Mesenchymal stem cell (in vitro differentiated cells and primary cell): Measurements from ENCODE around the gene PLEKHG4B.

ENCODE experiments used
- DNase-seq: peaks from one replicate; pipeline ENCODE4 v3.0.0-alpha.2; 2013
- H2AFZ ChIP-seq: one replicate; pipeline ENCODE4 v1.6.1; 2013; ENCODE audit warnings: low read depth, mild to moderate bottlenecking, control low read depth, inconsistent platforms, low read length, moderate library complexity
- H2AK5ac ChIP-seq: 2 replicates; pipeline ENCODE4 v1.6.1; 2013; ENCODE audit warnings: low read length, moderate library complexity, mild to moderate bottlenecking, inconsistent platforms; ENCODE audit not compliant: severe bottlenecking
- H2BK120ac ChIP-seq: one replicate; pipeline ENCODE4 v1.6.1; 2013; ENCODE audit warnings: low read depth, mild to moderate bottlenecking, inconsistent platforms, low read length, moderate library complexity
- H2BK12ac ChIP-seq, 2 experiments: one replicate each; pipeline ENCODE4 v1.6.1; 2013; ENCODE audit warnings: inconsistent platforms in 2 of 2, low read length in 2 of 2, mild to moderate bottlenecking in 2 of 2, moderate library complexity in 2 of 2, control low read depth in 1 of 2
- H2BK15ac ChIP-seq: one replicate; pipeline ENCODE4 v1.6.1; 2013; ENCODE audit warnings: mild to moderate bottlenecking, low read depth, inconsistent platforms; ENCODE audit not compliant: poor library complexity, severe bottlenecking
- H2BK5ac ChIP-seq: 2 replicates; pipeline ENCODE4 v1.6.1; 2013; ENCODE audit warnings: low read depth, mild to moderate bottlenecking, low read length, control low read depth, inconsistent platforms; ENCODE audit not compliant: poor library complexity, severe bottlenecking
- H3K14ac ChIP-seq, 2 experiments: one replicate each; pipeline ENCODE4 v1.6.1; 2013; ENCODE audit warnings: inconsistent platforms in 2 of 2, low read length in 2 of 2, control low read depth in 1 of 2, mild to moderate bottlenecking in 1 of 2, moderate library complexity in 1 of 2
- H3K18ac ChIP-seq, 2 experiments: one replicate each; pipeline ENCODE4 v1.6.1; 2013; ENCODE audit warnings: inconsistent platforms in 2 of 2, low read length in 2 of 2, control low read depth in 1 of 2, low read depth in 1 of 2, mild to moderate bottlenecking in 1 of 2
- H3K23ac ChIP-seq, 2 experiments: one replicate each; pipeline ENCODE4 v1.6.1; 2013; ENCODE audit warnings: inconsistent platforms in 2 of 2, low read length in 2 of 2, mild to moderate bottlenecking in 2 of 2, moderate library complexity in 2 of 2, control low read depth in 1 of 2
- H3K27ac ChIP-seq: 2 replicates; pipeline ENCODE4 v1.5.1; 2013; ENCODE audit warnings: mild to moderate bottlenecking, moderate library complexity, low read length, control low read depth, inconsistent platforms; ENCODE audit not compliant: poor library complexity, severe bottlenecking
- H3K27me3 ChIP-seq, 2 experiments: 2 replicates each; pipeline versions ENCODE4 v1.6.1 to v1.7.0; 2013; ENCODE audit warnings: low read length in 2 of 2, mild to moderate bottlenecking in 2 of 2, moderate library complexity in 2 of 2, control low read depth in 1 of 2, inconsistent platforms in 1 of 2; ENCODE audit not compliant: control insufficient read depth in 1 of 2, insufficient read depth in 1 of 2
- H3K36me3 ChIP-seq, 2 experiments: 2 replicates each; pipeline versions ENCODE4 v1.6.1 to v1.7.0; 2013; ENCODE audit warnings: low read length in 2 of 2, control low read depth in 1 of 2, inconsistent platforms in 1 of 2, low read depth in 1 of 2, mild to moderate bottlenecking in 1 of 2; ENCODE audit not compliant: insufficient read depth in 2 of 2, control insufficient read depth in 1 of 2
- H3K4ac ChIP-seq, 2 experiments: one replicate each; pipeline ENCODE4 v1.6.1; 2013; ENCODE audit warnings: inconsistent platforms in 2 of 2, low read length in 2 of 2, mild to moderate bottlenecking in 2 of 2, moderate library complexity in 2 of 2, control low read depth in 1 of 2, low read depth in 1 of 2
- H3K4me1 ChIP-seq: 2 replicates; pipeline ENCODE4 v1.6.1; 2013; ENCODE audit warnings: low read depth, low read length, control low read depth; ENCODE audit not compliant: control insufficient read depth, insufficient read depth
- H3K4me2 ChIP-seq: 2 replicates; pipeline ENCODE4 v1.6.1; 2013; ENCODE audit warnings: low read length, mild to moderate bottlenecking, inconsistent platforms; ENCODE audit not compliant: poor library complexity, severe bottlenecking
- H3K4me3 ChIP-seq, 2 experiments: 2 replicates each; pipeline versions ENCODE4 v1.5.1 to v1.7.0; 2013; ENCODE audit warnings: low read length in 2 of 2, mild to moderate bottlenecking in 2 of 2, control low read depth in 1 of 2, low read depth in 1 of 2; ENCODE audit not compliant: insufficient read depth in 1 of 2
- H3K79me1 ChIP-seq: replicated peaks from 2 replicates; pipeline ENCODE4 v1.6.1; 2013; ENCODE audit warnings: mild to moderate bottlenecking, control low read depth, low read length, inconsistent platforms; ENCODE audit not compliant: poor library complexity, severe bottlenecking
- H3K9ac ChIP-seq: 2 replicates; pipeline ENCODE4 v1.7.0; 2013; ENCODE audit warnings: mild to moderate bottlenecking, low read length, moderate library complexity
- H3K9me3 ChIP-seq: 2 replicates; pipeline ENCODE4 v1.7.0; 2013; ENCODE audit warnings: mild to moderate bottlenecking, low read length; ENCODE audit not compliant: control insufficient read depth
- H4K8ac ChIP-seq: one replicate; pipeline ENCODE4 v1.6.1; 2013; ENCODE audit warnings: inconsistent platforms, mild to moderate bottlenecking, low read length, moderate library complexity
- H4K91ac ChIP-seq: one replicate; pipeline ENCODE4 v1.6.1; 2013; ENCODE audit warnings: mild to moderate bottlenecking, low read length, inconsistent platforms
- WGBS: methylation state at CpG from one replicate; pipeline ENCODE4 v1.1.7; 2013; ENCODE audit warnings: mixed read lengths; 5-methylcytosine and 5-hydroxymethylcytosine counted together

Gene PLEKHG4B

GRCh38 chr5:74503-75109 lies 17.4 kb upstream of the PLEKHG4B start:
- no peak overlapping the region for H3K4me2 ChIP-seq
- no peak overlapping the region for H3K23ac ChIP-seq
- 87% methylated on average over 15 of the region's 15 CpGs for WGBS
- no peak for DNase-seq
- H2BK120ac ChIP-seq = no peak overlapping the region
- H3K79me1 ChIP-seq = no peaks in the 10 kb centered on the region
- H3K4ac ChIP-seq = no peak overlapping the region
- no peak overlapping the region for H4K8ac ChIP-seq
- H3K9me3 ChIP-seq = no peaks in the 10 kb centered on the region
- H3K4me3 ChIP-seq = no peak overlapping the region
- no peak overlapping the region for H3K27ac ChIP-seq
- H3K18ac ChIP-seq = no peak overlapping the region
- H3K36me3 ChIP-seq = no peaks in the 10 kb centered on the region
- no peak overlapping the region for H3K9ac ChIP-seq
- peaks cover 25 to 83% of the 10 kb centered on the region in 2 experiments for H3K27me3 ChIP-seq
- H2BK15ac ChIP-seq = no peak overlapping the region
- H2AK5ac ChIP-seq = no peak overlapping the region
- no peak overlapping the region for H3K14ac ChIP-seq
- peaks cover 24% of the 10 kb centered on the region for H3K4me1 ChIP-seq
- no peak overlapping the region for H2AFZ ChIP-seq
- H4K91ac ChIP-seq = no peak overlapping the region
- no peak overlapping the region for H2BK12ac ChIP-seq
- H2BK5ac ChIP-seq = no peak overlapping the region

DNA sequence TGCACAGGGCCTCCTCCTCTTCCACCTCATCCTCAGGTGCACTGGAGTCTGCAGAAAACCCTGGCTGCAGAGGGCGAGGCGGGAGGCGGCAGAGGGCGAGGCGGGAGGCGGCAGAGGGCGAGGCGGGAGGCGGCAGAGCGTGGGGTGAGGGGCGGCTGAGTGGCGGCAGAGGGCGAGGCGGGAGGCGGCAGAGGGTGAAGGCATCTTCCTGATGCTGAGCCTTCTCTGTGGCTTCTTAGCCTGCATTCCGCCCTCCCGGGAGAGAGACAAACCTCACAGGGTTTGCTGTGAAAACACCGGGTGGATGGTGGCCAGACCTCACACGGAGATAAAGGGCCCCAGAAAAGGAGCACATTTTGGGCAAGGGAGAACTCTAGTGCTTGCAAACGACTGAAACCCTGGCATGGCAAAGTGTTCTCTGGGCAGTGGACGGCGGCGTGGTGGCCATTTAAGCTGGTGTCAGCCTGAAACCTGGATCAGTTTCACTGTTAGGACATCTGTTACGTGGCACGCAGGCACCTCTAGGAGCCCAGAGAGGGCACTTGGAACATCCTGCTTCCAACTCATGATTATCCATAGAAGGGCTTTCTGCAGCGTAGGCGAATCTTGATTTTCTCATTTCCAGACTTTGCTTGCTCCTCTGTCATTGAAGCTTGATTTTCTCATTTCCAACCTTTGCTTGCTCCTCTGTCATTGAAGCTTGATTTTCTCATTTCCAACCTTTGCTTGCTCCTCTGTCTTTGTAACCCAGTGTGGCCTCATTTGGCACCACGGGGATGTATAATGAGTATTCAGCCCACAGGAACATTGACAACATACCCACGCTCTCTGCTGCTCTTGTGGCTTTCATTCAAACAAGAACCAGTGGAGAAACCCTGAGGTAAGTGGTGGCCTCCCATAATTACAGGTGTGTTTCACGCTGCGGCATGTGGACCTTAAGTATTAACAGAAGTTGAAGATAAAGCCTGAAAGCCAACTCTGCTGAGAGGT lies 16.3 kb upstream of the PLEKHG4B start:
- peaks cover 29 to 82% of the 10 kb centered on the region in 2 experiments for H3K27me3 ChIP-seq
- H3K4me1 ChIP-seq = peaks cover 24% of the 10 kb centered on the region
- no peak overlapping the region for H3K18ac ChIP-seq
- H2BK15ac ChIP-seq = no peak overlapping the region
- H2BK120ac ChIP-seq = no peak overlapping the region
- no peak overlapping the region for H2BK5ac ChIP-seq
- H4K91ac ChIP-seq = no peak overlapping the region
- H2AK5ac ChIP-seq = no peak overlapping the region
- no peak overlapping the region for H3K27ac ChIP-seq
- H3K4ac ChIP-seq = no peak overlapping the region
- H3K14ac ChIP-seq = no peak overlapping the region
- no peaks in the 10 kb centered on the region for H3K79me1 ChIP-seq
- no peak overlapping the region for H3K4me2 ChIP-seq
- H2AFZ ChIP-seq = no peak overlapping the region
- no peak overlapping the region for H3K4me3 ChIP-seq
- no peak overlapping the region for H3K23ac ChIP-seq
- H3K36me3 ChIP-seq = no peaks in the 10 kb centered on the region
- DNase-seq = no peak
- no peak overlapping the region for H4K8ac ChIP-seq
- WGBS = 66% methylated on average over 29 of the region's 31 CpGs
- no peak overlapping the region for H2BK12ac ChIP-seq
- H3K9ac ChIP-seq = no peak overlapping the region
- no peaks in the 10 kb centered on the region for H3K9me3 ChIP-seq

GRCh38 chr5:76358-77169 lies 15.4 kb upstream of the PLEKHG4B start:
- no peak overlapping the region for H3K14ac ChIP-seq
- no peak overlapping the region for H4K8ac ChIP-seq
- no peak overlapping the region for H3K23ac ChIP-seq
- no peak overlapping the region for H3K4me2 ChIP-seq
- H3K4ac ChIP-seq = no peak overlapping the region
- H2AK5ac ChIP-seq = peak overlapping the region; percentile 16
- no peak overlapping the region for H3K27ac ChIP-seq
- H3K9ac ChIP-seq = no peak overlapping the region
- no peak overlapping the region for H3K18ac ChIP-seq
- H3K4me3 ChIP-seq = no peak overlapping the region
- H3K9me3 ChIP-seq = no peaks in the 10 kb centered on the region
- H3K36me3 ChIP-seq = no peaks in the 10 kb centered on the region
- no peaks in the 10 kb centered on the region for H3K79me1 ChIP-seq
- WGBS = 83% methylated on average over 20 of the region's 22 CpGs
- no peak overlapping the region for H4K91ac ChIP-seq
- H2BK120ac ChIP-seq = no peak overlapping the region
- peaks cover 30% of the 10 kb centered on the region for H3K4me1 ChIP-seq
- no peak overlapping the region for H2BK5ac ChIP-seq
- DNase-seq = no peak
- H3K27me3 ChIP-seq = peaks cover 29 to 79% of the 10 kb centered on the region in 2 experiments
- H2AFZ ChIP-seq = no peak overlapping the region
- no peak overlapping the region for H2BK12ac ChIP-seq
- no peak overlapping the region for H2BK15ac ChIP-seq

- no peaks in the 10 kb centered on the region for H3K79me1 ChIP-seq
- H2AFZ ChIP-seq = no peak overlapping the region
- no peak overlapping the region for H3K14ac ChIP-seq
- no peak overlapping the region for H3K4me2 ChIP-seq
- no peak overlapping the region for H2BK120ac ChIP-seq
- H3K4me3 ChIP-seq = no peak overlapping the region
- H3K4ac ChIP-seq = no peak overlapping the region
- no peak overlapping the region for H3K18ac ChIP-seq
- no peak overlapping the region for H2BK12ac ChIP-seq
- no peak overlapping the region for H2BK15ac ChIP-seq
- peak overlapping the region; percentile 16 for H2AK5ac ChIP-seq
- H2BK5ac ChIP-seq = no peak overlapping the region
- WGBS = 74% methylated on average over 4 of the region's 4 CpGs
- H3K27me3 ChIP-seq = peaks cover 29 to 79% of the 10 kb centered on the region in 2 experiments
- no peak for DNase-seq
- H3K27ac ChIP-seq = no peak overlapping the region
- no peaks in the 10 kb centered on the region for H3K36me3 ChIP-seq
- H3K23ac ChIP-seq = no peak overlapping the region
- no peak overlapping the region for H3K9ac ChIP-seq
- peaks cover 36% of the 10 kb centered on the region for H3K4me1 ChIP-seq
- H3K9me3 ChIP-seq = no peaks in the 10 kb centered on the region
- H4K8ac ChIP-seq = no peak overlapping the region
- no peak overlapping the region for H4K91ac ChIP-seq
These were observed 14.8 kb upstream of the PLEKHG4B start for GRCh38 chr5:77170-77501.
